Muscle of leg (tissue), 16 donors: ENCODE results near the gene FAM153A. TPM values are rescaled to one million over a fixed set of nuclear protein-coding genes. Genes with fewer than 3 reads are reported as not detected.
"Not testable (repeated sequence)": the region's sequence is repeated elsewhere in the genome, so short reads cannot be mapped to it uniquely, and the experiment has no call there.

Source experiments
- DNase-seq: peaks from one replicate; pipeline ENCODE4 v3.0.0; 2013
- H3K27ac ChIP-seq: one replicate; pipeline ENCODE4 v1.5.1; 2013; ENCODE audit warnings: mild to moderate bottlenecking, low read length, control low read depth
- H3K27me3 ChIP-seq: one replicate; pipeline ENCODE4 v1.6.1; 2013; ENCODE audit warnings: low read length; ENCODE audit not compliant: control insufficient read depth, insufficient read depth
- H3K36me3 ChIP-seq: one replicate; pipeline ENCODE4 v1.6.1; 2013; ENCODE audit warnings: low read length; ENCODE audit not compliant: control insufficient read depth, insufficient read depth
- H3K4me1 ChIP-seq: one replicate; pipeline ENCODE4 v1.6.1; 2013; ENCODE audit warnings: low read length; ENCODE audit not compliant: control insufficient read depth, insufficient read depth
- H3K4me3 ChIP-seq: one replicate; pipeline ENCODE4 v1.5.1; 2013; ENCODE audit warnings: low read length, control low read depth
- H3K9me3 ChIP-seq: replicated peaks from 2 replicates; pipeline ENCODE4 v1.6.1; 2013; ENCODE audit warnings: low read depth, low read length; ENCODE audit not compliant: control insufficient read depth
- WGBS: methylation state at CpG from one replicate; pipeline ENCODE4 v1.1.5; 2013; ENCODE audit warnings: missing lambda C conversion rate; ENCODE audit not compliant: insufficient coverage; 5-methylcytosine and 5-hydroxymethylcytosine counted together
- long read RNA-seq, 11 donors: transcript quantifications; one replicate each; lab custom pipeline, GENCODE V29; 2026
- polyA plus RNA-seq, 8 donors: library from polyadenylated mRNA; unstranded; fragments of 120-200 nt; gene quantifications; one replicate each; pipeline versions ENCODE4 v1.2.1 to v1.2.3, GENCODE V29; 2013; ENCODE audit warnings: inconsistent platforms in 1 of 8, low replicate concordance in 1 of 8; ENCODE audit not compliant: insufficient read length in 8 of 8, insufficient read depth in 1 of 8
- total RNA-seq: library from RNA; stranded (reverse); fragments of 120-200 nt; gene quantifications from one replicate; pipeline ENCODE4 v1.2.4, GENCODE V29; 2013

The FAM153A gene
- total RNA-seq (0.31 TPM), polyA plus RNA-seq (under 1 TPM in 7 of 8 donors, not detected in 1; 0.05 to 0.86 (median 0.29) TPM)
- long read RNA-seq, donor 1: 0 reads
- long read RNA-seq, donor 2: 0 reads
- long read RNA-seq, donor 3: 0 reads
- long read RNA-seq, donor 4: 0 reads
- long read RNA-seq, donor 5: 0 reads
- long read RNA-seq, donor 6: 0 reads
- long read RNA-seq, donor 7: 0 reads
- long read RNA-seq, donor 8: 0 reads
- long read RNA-seq, donor 9: 0 reads
- long read RNA-seq, donor 10: 0 reads
- long read RNA-seq, donor 11: 0 reads

- not testable (repeated sequence) for H3K4me1 ChIP-seq, H3K27me3 ChIP-seq, H3K4me3 ChIP-seq, DNase-seq, H3K9me3 ChIP-seq, H3K36me3 ChIP-seq, H3K27ac ChIP-seq
- WGBS: no CpG with 5 or more reads among the region's 67 CpGs
Measured at GRCh38 chr5:177782792-177783633, at the start of gene FAM153A. Gene FAM153A (minus strand): TSS chr5:177782899.

GRCh38 chr5:177832287-177832686 lies 49.6 kb upstream of the FAM153A start:
- whole genome bisulfite sequencing: no CpG with 5 or more reads among the region's 4 CpGs
- not testable (repeated sequence) for H3K4me1 ChIP-seq, H3K4me3 ChIP-seq, H3K27ac ChIP-seq, H3K36me3 ChIP-seq, H3K27me3 ChIP-seq, H3K9me3 ChIP-seq, DNase-seq

GRCh38 chr5:177826073-177826472 lies 43.4 kb upstream of the FAM153A start:
- no CpG with 5 or more reads among the region's 4 CpGs for WGBS

GRCh38 chr5:177824776-177825175 lies 42.1 kb upstream of the FAM153A start:
- H3K4me3 ChIP-seq, H3K9me3 ChIP-seq, H3K36me3 ChIP-seq, H3K27me3 ChIP-seq, H3K27ac ChIP-seq, H3K4me1 ChIP-seq, DNase-seq: not testable (repeated sequence)
- WGBS: no CpG with 5 or more reads among the region's 2 CpGs

More at GRCh38 chr5:177826073-177826472, 43.4 kb upstream of the FAM153A start:
- H3K36me3 ChIP-seq, H3K4me1 ChIP-seq, H3K27me3 ChIP-seq, DNase-seq, H3K4me3 ChIP-seq, H3K27ac ChIP-seq, H3K9me3 ChIP-seq: not testable (repeated sequence)

- DNase-seq, H3K4me1 ChIP-seq, H3K9me3 ChIP-seq, H3K4me3 ChIP-seq, H3K36me3 ChIP-seq, H3K27ac ChIP-seq, H3K27me3 ChIP-seq: not testable (repeated sequence)
- WGBS: no CpG with 5 or more reads among the region's 3 CpGs
Measured at GRCh38 chr5:177822489-177822888, 39.8 kb upstream of the FAM153A start.

- not testable (repeated sequence) for DNase-seq, H3K4me3 ChIP-seq, H3K36me3 ChIP-seq, H3K27ac ChIP-seq, H3K4me1 ChIP-seq, H3K9me3 ChIP-seq, H3K27me3 ChIP-seq
- whole genome bisulfite sequencing: no CpG with 5 or more reads among the region's 1 CpG
Measured at GRCh38 chr5:177819664-177820063, 37.0 kb upstream of the FAM153A start.

GRCh38 chr5:177812814-177813425 lies 30.2 kb upstream of the FAM153A start:
- not testable (repeated sequence) for H3K27ac ChIP-seq, H3K4me3 ChIP-seq, H3K9me3 ChIP-seq, H3K36me3 ChIP-seq, H3K27me3 ChIP-seq, DNase-seq, H3K4me1 ChIP-seq
- WGBS: no CpG with 5 or more reads among the region's 2 CpGs

- H3K36me3 ChIP-seq, H3K4me3 ChIP-seq, DNase-seq, H3K27me3 ChIP-seq, H3K9me3 ChIP-seq, H3K4me1 ChIP-seq, H3K27ac ChIP-seq: not testable (repeated sequence)
- no CpG with 5 or more reads among the region's 6 CpGs for WGBS
Measured at GRCh38 chr5:177812160-177812743, 29.6 kb upstream of the FAM153A start.

- not testable (repeated sequence) for H3K27ac ChIP-seq, DNase-seq, H3K4me1 ChIP-seq, H3K4me3 ChIP-seq, H3K36me3 ChIP-seq, H3K27me3 ChIP-seq, H3K9me3 ChIP-seq
- no CpG with 5 or more reads among the region's 11 CpGs for WGBS
Measured at GRCh38 chr5:177809209-177809913, 26.7 kb upstream of the FAM153A start.
